Ishikawa (cell line): Measurements from ENCODE around the gene AGTRAP.

Source experiments
- CEBPB ChIP-seq: IDR thresholded peaks from 2 replicates; pipeline ENCODE4 v1.6.1; 2012
- CREB1 ChIP-seq: IDR thresholded peaks from 2 replicates; pipeline ENCODE4 v1.6.1; 2012; ENCODE audit warnings: low read depth
- EGR1 ChIP-seq: IDR thresholded peaks from 2 replicates; pipeline ENCODE4 v1.6.1; 2012
- EP300 ChIP-seq: IDR thresholded peaks from 2 replicates; pipeline ENCODE4 v1.6.1; 2012; ENCODE audit warnings: borderline replicate concordance
- FOXM1 ChIP-seq: IDR thresholded peaks from 2 replicates; pipeline ENCODE4 v1.6.1; 2012; ENCODE audit warnings: low read depth, borderline replicate concordance
- NFIC ChIP-seq: IDR thresholded peaks from 2 replicates; pipeline ENCODE4 v1.6.1; 2012
- RAD21 ChIP-seq: IDR thresholded peaks from 2 replicates; pipeline ENCODE4 v1.6.1; 2012; ENCODE audit warnings: low read depth
- TAF1 ChIP-seq: IDR thresholded peaks from 2 replicates; pipeline ENCODE4 v1.6.1; 2012; ENCODE audit warnings: low read depth, mild to moderate bottlenecking
- TCF12 ChIP-seq: IDR thresholded peaks from 2 replicates; pipeline ENCODE4 v1.6.1; 2012; ENCODE audit warnings: low read depth
- TEAD4 ChIP-seq: IDR thresholded peaks from 2 replicates; pipeline ENCODE4 v1.6.1; 2012
- YY1 ChIP-seq: IDR thresholded peaks from 2 replicates; pipeline ENCODE4 v1.6.1; 2012; ENCODE audit warnings: low read depth
- ZBTB7A ChIP-seq: IDR thresholded peaks from 2 replicates; pipeline ENCODE4 v1.6.1; 2012; ENCODE audit warnings: low read depth
- TF ChIP-seq, protein P1 (sequence below): IDR thresholded peaks from 2 replicates; pipeline ENCODE4 v1.6.1; 2012; ENCODE audit warnings: low read depth, mild to moderate bottlenecking
- TF ChIP-seq, protein P2 (sequence below): IDR thresholded peaks from 2 replicates; pipeline ENCODE4 v1.6.1; 2012
- TF ChIP-seq, protein P3 (sequence below): IDR thresholded peaks from 2 replicates; pipeline ENCODE4 v1.6.1; 2012

AGTRAP gene

DNA sequence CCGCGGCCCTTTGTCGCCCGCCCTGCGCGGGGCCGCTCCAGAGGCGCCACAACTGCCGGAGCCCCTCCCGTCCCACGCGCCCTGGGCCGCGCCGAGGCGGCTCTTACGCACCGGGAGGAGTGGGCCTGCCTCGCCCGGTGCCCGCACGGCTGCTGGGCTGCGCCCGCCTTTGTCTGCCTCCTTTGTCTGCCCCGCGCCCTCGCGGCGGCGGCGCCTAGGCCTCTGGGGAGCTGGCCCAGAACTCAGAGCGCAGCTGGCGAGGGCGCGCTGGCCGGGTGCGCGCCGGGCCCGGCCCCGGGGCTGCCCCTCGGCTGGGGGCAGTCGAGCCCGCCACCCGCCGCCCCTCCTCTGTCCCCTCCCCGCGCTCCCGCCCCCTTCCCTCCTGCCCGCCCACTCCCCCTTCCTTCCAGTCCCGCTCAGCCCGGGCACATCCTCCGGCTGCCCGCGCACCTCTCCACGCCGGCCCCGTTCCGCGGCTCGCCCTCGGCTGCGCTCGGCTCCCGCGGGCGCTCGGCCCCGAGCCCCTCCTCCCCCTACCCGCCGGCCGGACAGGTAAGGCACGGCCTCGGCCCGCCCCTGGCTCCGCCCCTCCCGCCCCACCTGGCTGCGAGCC is 44.5 kb upstream of the AGTRAP start, which contains the start of gene DRAXIN:
TSS of gene DRAXIN (plus strand) at position 409 of the 613 bp plus-strand sequence. CDS start 14,549 bp downstream, outside the sequence.
- TF ChIP-seq FOXM1 = no peak
- TF ChIP-seq, protein P1, sequence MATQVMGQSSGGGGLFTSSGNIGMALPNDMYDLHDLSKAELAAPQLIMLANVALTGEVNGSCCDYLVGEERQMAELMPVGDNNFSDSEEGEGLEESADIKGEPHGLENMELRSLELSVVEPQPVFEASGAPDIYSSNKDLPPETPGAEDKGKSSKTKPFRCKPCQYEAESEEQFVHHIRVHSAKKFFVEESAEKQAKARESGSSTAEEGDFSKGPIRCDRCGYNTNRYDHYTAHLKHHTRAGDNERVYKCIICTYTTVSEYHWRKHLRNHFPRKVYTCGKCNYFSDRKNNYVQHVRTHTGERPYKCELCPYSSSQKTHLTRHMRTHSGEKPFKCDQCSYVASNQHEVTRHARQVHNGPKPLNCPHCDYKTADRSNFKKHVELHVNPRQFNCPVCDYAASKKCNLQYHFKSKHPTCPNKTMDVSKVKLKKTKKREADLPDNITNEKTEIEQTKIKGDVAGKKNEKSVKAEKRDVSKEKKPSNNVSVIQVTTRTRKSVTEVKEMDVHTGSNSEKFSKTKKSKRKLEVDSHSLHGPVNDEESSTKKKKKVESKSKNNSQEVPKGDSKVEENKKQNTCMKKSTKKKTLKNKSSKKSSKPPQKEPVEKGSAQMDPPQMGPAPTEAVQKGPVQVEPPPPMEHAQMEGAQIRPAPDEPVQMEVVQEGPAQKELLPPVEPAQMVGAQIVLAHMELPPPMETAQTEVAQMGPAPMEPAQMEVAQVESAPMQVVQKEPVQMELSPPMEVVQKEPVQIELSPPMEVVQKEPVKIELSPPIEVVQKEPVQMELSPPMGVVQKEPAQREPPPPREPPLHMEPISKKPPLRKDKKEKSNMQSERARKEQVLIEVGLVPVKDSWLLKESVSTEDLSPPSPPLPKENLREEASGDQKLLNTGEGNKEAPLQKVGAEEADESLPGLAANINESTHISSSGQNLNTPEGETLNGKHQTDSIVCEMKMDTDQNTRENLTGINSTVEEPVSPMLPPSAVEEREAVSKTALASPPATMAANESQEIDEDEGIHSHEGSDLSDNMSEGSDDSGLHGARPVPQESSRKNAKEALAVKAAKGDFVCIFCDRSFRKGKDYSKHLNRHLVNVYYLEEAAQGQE = no peak
- TF ChIP-seq ZBTB7A = no peak

DNA sequence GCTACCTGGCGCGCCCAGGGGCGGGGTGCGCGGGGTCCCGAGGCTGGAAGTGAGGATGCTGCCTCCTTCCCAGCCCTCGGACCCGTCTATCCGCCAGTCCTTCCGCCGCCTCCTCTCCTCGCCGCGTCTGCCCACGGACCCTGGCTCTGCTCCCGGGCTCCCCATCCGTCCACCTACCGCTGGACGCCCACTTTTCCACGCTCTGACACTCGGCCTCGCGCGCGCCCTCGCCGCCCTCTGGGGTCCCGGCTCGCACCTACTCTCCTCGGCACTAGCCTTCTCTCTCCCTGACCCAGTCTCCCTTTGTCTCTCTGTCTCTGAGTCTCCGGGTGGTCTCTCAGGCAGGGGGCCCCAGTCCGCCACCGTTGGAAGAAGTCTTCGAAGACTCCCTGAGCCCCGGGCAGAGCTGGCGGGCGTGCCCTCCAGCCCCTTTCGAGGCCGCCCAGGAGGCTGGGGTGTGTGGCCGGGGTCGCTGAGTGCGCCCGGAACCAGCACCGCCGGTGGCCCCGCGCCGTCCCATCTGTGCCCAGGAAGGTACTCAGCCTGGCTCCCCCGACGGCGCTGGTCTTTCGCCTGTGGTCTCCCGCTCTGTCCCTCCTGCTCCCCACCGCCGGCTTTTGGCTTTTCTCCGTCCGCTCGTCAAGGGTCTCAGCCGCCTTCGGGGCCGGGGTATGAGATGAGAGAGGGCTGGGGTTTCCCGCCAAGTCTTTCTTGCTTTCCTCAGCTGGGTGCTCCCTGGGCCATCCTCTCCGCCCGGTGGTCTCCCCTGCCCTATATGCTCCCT is 43.8 kb upstream of the AGTRAP start:
- TF ChIP-seq EGR1 = no peak
- TF ChIP-seq ZBTB7A = peak; percentile 66; the same call in 1 of the 2 replicates
- peak; percentile 47; the same call in 1 of the 2 replicates for TF ChIP-seq NFIC
- TF ChIP-seq TEAD4 = no peak

DNA sequence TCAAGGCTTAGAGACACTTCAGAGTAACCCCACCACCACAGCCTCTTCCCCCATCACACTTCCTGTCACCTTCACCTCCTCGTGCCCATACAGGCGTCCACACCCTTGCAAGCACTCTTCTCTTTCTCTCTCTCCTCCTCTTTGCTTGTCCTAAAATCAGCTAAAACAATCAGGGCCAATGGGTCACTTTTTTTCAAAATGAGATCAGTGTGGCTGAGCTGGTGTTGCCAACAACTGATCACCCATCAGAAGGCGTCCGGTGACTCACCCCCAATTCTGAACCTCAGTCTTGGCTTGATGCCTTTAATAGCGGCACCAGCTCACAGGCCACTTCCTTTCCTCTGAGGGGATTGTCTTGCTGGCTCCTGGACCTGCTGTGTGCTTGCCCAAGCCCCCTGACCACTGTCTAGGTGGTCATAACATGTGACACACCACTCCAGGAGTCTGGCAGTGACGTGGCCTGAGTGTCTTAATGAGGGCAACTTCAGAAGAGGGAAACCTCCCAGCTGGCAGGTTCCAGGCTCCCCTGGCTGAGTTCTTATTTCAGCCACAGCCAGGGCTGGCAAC is 42.8 kb upstream of the AGTRAP start:
- TF ChIP-seq, protein P2, sequence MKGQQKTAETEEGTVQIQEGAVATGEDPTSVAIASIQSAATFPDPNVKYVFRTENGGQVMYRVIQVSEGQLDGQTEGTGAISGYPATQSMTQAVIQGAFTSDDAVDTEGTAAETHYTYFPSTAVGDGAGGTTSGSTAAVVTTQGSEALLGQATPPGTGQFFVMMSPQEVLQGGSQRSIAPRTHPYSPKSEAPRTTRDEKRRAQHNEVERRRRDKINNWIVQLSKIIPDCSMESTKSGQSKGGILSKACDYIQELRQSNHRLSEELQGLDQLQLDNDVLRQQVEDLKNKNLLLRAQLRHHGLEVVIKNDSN = no peak
- peak; percentile 42 for TF ChIP-seq NFIC

DNA sequence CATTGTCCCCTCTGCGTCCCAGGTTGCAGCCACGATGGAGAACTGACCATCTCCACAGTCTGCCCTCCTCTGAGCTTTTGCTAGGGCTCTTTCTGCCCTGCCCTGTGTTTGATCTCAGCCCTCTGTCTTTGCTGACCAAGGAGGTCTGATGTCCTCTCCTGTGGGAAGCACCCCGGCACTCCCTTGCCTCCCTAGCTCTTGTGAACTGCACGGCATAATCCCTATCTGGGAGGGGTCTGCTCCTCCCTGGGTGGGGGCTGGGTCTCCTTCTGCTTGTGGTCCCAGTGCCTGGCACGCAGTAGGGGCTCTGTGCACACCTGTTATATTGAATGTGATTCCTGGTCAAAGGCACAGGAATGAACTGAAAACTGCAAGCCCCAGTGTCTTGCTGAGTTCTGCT is 42.0 kb upstream of the AGTRAP start:
- TF ChIP-seq ZBTB7A (no peak), CEBPB (no peak), EGR1 (no peak), EP300 (no peak), RAD21 (no peak), YY1 (no peak), TEAD4 (no peak)
- TF ChIP-seq, protein P2 = no peak

DNA sequence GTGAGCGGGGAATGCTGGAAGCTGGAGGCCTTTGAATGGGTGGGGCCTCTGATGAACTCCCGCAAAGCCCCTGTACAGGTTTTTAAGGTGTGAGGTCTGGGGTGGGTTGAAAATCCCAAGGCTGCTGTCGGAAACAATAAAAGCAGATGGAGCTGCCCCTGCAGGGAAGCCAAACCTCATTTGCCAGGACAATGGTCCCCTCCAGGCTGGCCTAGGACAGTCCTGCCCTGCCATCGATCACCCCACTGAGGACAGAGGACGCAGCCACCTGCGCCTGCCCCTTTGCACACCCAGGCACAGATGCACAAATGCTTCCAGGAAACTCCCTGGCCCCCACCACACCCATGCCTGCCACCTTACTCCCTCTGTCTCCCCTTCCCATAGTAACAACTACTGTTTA is 40.1 kb upstream of the AGTRAP start:
- TF ChIP-seq, protein P2 = no peak
- TF ChIP-seq TAF1 (no peak), EP300 (no peak), RAD21 (no peak), CEBPB (no peak), TEAD4 (no peak), ZBTB7A (no peak), CREB1 (no peak), TCF12 (no peak), EGR1 (no peak), FOXM1 (no peak), NFIC (no peak), YY1 (no peak)
- TF ChIP-seq, protein P1 = no peak
- TF ChIP-seq, protein P3, sequence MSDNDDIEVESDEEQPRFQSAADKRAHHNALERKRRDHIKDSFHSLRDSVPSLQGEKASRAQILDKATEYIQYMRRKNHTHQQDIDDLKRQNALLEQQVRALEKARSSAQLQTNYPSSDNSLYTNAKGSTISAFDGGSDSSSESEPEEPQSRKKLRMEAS = no peak
